T-helper 17 cell (primary cell): ENCODE data around the gene YTHDC2. TPM values are rescaled to one million over a fixed set of nuclear protein-coding genes. Genes with fewer than 3 reads are reported as not detected.

Experiments
- ATAC-seq: fragments of 150-1000 bp; cut with Tn5 transposase; 2 replicates; pipeline ENCODE4 v1.10.0; 2021; ENCODE audit warnings: mild to moderate bottlenecking, moderate library complexity
- DNase-seq, 3 donors: peaks; one replicate each; pipeline versions ENCODE4 v3.0.0 to v3.0.0-alpha.2; 2020 to 2021
- H3K9me3 ChIP-seq: one replicate; pipeline ENCODE4 v1.7.0; 2013; ENCODE audit warnings: low read length, mild to moderate bottlenecking; ENCODE audit not compliant: control insufficient read depth, poor library complexity, severe bottlenecking
- H3K27ac Mint-ChIP-seq: one replicate; pipeline ENCODE4 v1.8.0; 2022; ENCODE audit warnings: mild to moderate bottlenecking, moderate library complexity, mixed read lengths
- H3K27me3 Mint-ChIP-seq: one replicate; pipeline ENCODE4 v1.8.0; 2022; ENCODE audit warnings: mixed read lengths
- H3K36me3 Mint-ChIP-seq: one replicate; pipeline ENCODE4 v1.8.0; 2022; ENCODE audit warnings: low read depth, mixed read lengths
- H3K4me1 Mint-ChIP-seq: one replicate; pipeline ENCODE4 v1.8.0; 2022; ENCODE audit warnings: mild to moderate bottlenecking, mixed read lengths
- H3K4me3 Mint-ChIP-seq: one replicate; pipeline ENCODE4 v1.8.0; 2022; ENCODE audit warnings: mild to moderate bottlenecking, moderate library complexity, mixed read lengths
- total RNA-seq, 4 donors: library from RNA in 2 of 4; stranded (reverse) in 2 of 4; gene quantifications; one replicate each; pipeline ENCODE4 v1.2.3 and lab custom pipeline; 2022 to 2026

The YTHDC2 gene
- total RNA-seq, 2 donors from 2014 or later = 42.5 to 46.9 TPM

DNA sequence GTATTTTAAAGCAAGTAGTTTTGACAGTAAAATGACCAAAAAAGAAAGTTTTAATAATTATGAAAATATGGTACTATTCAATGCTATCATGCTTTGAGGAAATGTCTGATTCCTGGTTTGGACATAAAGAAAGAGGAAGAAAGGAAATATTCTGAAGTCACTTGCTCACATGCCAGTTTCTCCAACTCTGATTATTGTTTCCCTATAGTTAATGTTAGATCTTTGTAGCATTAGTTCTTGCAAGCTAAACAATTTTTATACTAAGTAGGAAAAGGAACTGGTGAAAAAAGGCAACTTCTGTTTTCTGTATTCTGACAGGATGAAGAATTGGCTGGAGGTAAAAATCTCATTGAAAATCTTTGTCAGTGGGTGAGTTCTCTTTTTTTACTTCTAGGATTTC lies 119.5 kb downstream of the YTHDC2 start:
- peaks cover 50% of the 10 kb centered on the region for H3K27me3 Mint-ChIP-seq
- H3K27ac Mint-ChIP-seq = no peak overlapping the region
- no peaks in the 10 kb centered on the region for H3K9me3 ChIP-seq
- ATAC-seq (no peak), DNase-seq (no peak)
- H3K4me1 Mint-ChIP-seq = peaks cover 2% of the 10 kb centered on the region
- peaks cover 2% of the 10 kb centered on the region for H3K36me3 Mint-ChIP-seq
- H3K4me3 Mint-ChIP-seq = no peak overlapping the region

DNA sequence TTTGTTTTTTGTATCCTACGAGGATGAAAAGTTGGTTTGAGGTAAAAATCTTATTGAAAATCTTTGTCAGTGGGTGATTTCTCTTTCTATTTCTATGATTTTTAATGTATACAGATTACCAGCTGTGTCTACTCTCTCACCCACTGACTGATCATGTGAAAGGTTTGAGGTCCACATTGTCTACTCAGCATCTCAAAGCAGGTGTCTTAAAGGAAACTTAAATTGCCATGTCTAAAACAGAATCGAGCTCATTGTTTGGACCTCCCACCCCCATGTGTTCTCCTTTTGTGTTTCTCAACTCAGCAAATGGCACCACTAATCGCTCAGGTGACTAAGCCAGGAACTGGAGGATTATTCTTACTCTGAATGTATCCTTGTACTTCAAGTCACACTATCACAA lies 121.5 kb downstream of the YTHDC2 start:
- DNase-seq (no peak), ATAC-seq (no peak)
- H3K4me3 Mint-ChIP-seq = no peak overlapping the region
- H3K4me1 Mint-ChIP-seq = peaks cover 2% of the 10 kb centered on the region
- H3K36me3 Mint-ChIP-seq = no peaks in the 10 kb centered on the region
- peaks cover 49% of the 10 kb centered on the region for H3K27me3 Mint-ChIP-seq
- no peak overlapping the region for H3K27ac Mint-ChIP-seq
- H3K9me3 ChIP-seq = no peaks in the 10 kb centered on the region

DNA sequence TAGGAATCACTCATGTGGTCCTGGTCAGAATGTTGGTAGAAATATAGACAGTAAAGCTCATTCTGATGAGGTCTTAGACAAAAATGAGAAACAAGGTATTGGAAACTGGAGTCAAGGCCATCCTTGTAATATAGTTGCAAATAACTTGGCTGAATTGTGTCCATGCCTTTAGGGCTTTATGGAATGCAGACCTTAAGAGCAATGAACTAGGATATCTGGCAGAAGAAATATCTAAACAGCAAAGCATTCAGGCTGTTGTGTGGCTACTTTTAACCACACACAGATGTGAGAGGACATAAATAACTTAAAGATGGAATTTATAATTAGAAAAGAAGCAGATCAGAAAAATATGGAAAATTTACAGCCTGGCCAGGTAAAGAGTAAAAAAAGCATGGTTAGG lies 128.2 kb downstream of the YTHDC2 start:
- Mint-ChIP-seq H3K36me3 (no peaks in the 10 kb centered on the region), H3K27ac (no peak overlapping the region), H3K27me3 (peaks cover 7% of the 10 kb centered on the region), H3K4me3 (no peak overlapping the region), H3K4me1 (no peaks in the 10 kb centered on the region)
- ATAC-seq = no peak
- H3K9me3 ChIP-seq = no peaks in the 10 kb centered on the region
- DNase-seq = no peak

Other genes with a start within 250 kb of the YTHDC2 start
- not detected for gene TSSK1B, start 78.7 kb upstream of the YTHDC2 start, total RNA-seq
- 1 to 10 TPM; 2.2 to 4.4 TPM for gene MCC, start 25.2 kb upstream of the YTHDC2 start, total RNA-seq